Erythroblast (primary cell): ENCODE results near the gene RGCC.

Source experiments
- GATA1 ChIP-seq: IDR thresholded peaks from 2 replicates; pipeline ENCODE4 v1.6.1; 2011; ENCODE audit warnings: low read depth, mild to moderate bottlenecking, control low read depth, low read length, moderate library complexity
- POLR2A ChIP-seq: IDR thresholded peaks from 2 replicates; pipeline ENCODE4 v1.6.1; 2011; ENCODE audit warnings: mild to moderate bottlenecking, low read length

DNA sequence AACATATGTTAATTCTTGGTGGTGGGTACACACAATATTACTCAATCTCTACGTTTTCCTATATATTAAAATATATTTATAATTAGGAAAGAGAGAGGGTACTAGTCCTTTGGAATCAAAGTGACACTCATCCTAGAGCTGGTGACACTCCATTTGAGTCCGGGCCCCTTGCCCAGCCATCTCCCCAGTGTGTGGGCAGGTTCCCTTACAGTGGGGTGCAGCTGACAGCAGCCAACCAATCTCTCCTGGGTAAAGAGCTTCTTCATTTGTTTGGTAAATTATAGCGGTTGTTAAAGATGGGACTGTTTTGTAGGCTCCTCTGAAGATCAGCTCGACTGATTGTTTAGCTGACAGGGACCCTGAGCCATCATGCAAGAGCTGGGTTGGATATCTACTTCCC, 37.2 kb upstream of the RGCC start:
- TF ChIP-seq POLR2A (no peak), GATA1 (no peak)
